GM10248 (cell line): ENCODE results near the gene SLC35D3.

Experiments used
- CTCF ChIA-PET: fragments of 300-600 bp; sonication (Branson Sonifier 250); formaldehyde crosslinking; extraction: SDS; loops from one replicate; lab custom pipeline; 2021; ENCODE audit warnings: antibody characterized with exemption; lab: Yijun Ruan, JAX
- POLR2A ChIA-PET: fragments of 350-650 bp; sonication (Branson Sonifier 250); formaldehyde crosslinking; extraction: SDS; loops from one replicate; lab custom pipeline; 2020; ENCODE audit warnings: antibody characterized with exemption; lab: Yijun Ruan, JAX
- DNase-seq: peaks from one replicate; pipeline ENCODE4 v3.0.0; 2012; ENCODE audit errors: extremely low spot score
- TF ChIP-seq, protein P1 (sequence below): IDR thresholded peaks from 2 replicates; pipeline ENCODE4 v1.5.1; 2012; ENCODE audit warnings: mild to moderate bottlenecking, low read depth; ENCODE audit errors: extremely low read depth, missing control alignments, control extremely low read depth

SLC35D3 gene

DNA sequence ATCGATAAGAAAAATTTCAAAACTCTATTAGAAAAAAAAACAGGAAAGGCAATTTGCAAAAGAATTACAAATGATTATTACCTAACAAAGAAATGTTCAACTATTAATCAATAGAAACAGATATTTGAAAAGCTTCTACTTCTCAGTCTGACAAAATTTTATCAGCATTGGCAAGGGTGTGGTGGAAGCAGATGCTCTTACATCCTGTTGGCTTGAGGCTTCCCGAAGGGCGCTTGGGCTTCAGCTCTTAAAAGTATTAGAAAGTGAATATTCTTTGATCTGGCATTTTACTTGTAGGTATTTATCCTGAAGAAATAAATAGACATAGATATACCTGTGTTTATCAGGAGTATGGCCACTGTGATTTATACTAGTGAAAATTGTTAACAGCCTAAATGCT is 38.7 kb downstream of the SLC35D3 start:
- no peak for DNase-seq
- POLR2A ChIA-PET: no interaction called here
- CTCF ChIA-PET: interaction anchor here (1.6 kb wide), 1 partner anchor 10 kb away, joined by 6 read pairs; no protein-coding TSS in a partner anchor
- TF ChIP-seq, protein P1, sequence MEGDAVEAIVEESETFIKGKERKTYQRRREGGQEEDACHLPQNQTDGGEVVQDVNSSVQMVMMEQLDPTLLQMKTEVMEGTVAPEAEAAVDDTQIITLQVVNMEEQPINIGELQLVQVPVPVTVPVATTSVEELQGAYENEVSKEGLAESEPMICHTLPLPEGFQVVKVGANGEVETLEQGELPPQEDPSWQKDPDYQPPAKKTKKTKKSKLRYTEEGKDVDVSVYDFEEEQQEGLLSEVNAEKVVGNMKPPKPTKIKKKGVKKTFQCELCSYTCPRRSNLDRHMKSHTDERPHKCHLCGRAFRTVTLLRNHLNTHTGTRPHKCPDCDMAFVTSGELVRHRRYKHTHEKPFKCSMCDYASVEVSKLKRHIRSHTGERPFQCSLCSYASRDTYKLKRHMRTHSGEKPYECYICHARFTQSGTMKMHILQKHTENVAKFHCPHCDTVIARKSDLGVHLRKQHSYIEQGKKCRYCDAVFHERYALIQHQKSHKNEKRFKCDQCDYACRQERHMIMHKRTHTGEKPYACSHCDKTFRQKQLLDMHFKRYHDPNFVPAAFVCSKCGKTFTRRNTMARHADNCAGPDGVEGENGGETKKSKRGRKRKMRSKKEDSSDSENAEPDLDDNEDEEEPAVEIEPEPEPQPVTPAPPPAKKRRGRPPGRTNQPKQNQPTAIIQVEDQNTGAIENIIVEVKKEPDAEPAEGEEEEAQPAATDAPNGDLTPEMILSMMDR: no peak

DNA sequence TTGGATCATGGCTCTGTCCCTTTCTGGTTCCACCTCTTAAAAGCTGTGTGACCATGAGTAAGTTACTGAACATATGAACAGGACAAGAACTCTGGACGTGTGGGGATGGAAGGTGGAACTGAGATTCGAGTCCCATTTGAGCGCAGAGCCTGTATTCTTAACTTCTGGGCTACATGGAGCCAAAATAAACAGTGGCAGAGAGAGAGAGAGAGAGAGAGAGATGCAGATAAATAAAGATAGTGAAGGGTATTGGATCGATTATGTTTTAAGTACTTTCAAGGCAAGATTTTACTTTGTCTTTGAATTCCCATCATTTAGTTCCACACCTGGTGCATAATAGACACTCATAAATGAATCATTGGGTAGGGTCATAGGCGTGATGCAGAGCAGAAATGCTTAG is 39.7 kb downstream of the SLC35D3 start:
- TF ChIP-seq, protein P1: no peak
- ChIA-PET POLR2A (no interaction called here), CTCF (no interaction called here)
- no peak for DNase-seq

DNA sequence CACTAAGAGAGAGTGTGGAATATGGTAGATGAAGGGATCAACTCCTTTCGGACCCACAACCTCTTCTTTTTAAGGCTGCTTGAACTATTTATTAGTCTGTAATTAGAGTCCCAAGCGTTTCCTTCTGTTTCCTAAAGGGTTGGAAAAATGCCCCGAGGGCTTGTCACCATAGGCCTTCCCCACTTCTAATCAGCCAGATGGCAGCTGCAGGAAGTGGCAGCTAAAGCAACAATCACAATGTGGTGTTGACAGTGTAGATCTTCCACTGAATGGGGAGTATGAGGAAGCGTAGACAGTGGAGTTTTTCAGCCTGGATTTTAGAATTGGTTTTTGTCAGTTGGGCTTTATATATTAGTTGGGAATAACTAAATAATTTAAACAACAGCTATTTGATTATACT is 40.6 kb downstream of the SLC35D3 start:
- CTCF ChIA-PET: interaction anchor here (1.1 to 1.2 kb wide), 2 partner anchors 9 to 11 kb away, joined by 3 to 4 read pairs; no protein-coding TSS in a partner anchor
- no peak for DNase-seq
- POLR2A ChIA-PET: no interaction called here
- TF ChIP-seq, protein P1: no peak

DNA sequence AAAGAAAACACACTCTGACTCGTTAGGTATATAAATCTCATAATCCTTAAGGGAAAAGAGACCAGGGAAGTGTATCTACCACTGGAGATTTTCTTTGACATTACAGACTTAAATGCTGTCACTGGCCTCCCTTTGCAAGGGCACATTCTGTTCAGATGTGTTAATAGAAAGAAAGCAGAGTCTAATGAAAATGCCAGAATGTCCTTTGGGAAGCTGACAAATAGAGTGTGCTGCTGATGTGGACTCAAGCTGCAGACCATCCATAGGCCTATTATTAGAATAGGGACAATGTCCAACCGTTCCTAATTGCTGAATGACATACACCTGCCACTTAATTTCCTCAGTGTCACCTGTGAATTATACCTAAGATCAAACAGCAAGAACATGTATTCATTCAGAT is 41.2 kb downstream of the SLC35D3 start:
- ChIA-PET CTCF (interaction anchor here (1.1 to 1.2 kb wide), 3 partner anchors 8 to 20 kb away, joined by 3 to 4 read pairs (median 3); no protein-coding TSS in a partner anchor), POLR2A (no interaction called here)
- no peak for DNase-seq
- TF ChIP-seq, protein P1: no peak

DNA sequence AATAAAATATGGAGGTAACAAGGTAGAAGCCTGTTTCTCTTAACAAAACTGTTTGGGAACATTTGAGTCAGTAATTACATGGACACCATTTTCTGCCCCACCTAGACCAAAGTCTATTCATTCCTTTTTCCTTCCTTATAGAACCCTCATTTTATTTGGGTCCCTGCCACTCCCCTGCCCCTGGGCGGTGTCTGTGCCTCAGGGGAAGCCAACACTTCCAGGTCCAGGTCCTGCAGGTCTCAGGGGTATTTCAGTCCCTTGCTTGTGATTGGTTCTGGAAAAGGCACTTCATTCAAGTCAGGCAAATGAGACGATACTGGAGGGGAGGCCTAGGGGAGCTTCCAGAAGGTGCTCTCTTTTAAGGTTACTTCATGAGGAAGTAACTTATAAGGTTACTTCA is 42.3 kb downstream of the SLC35D3 start:
- ChIA-PET CTCF (interaction anchor here (1.2 to 1.5 kb wide), 3 partner anchors 21 to 449 kb away, joined by 3 to 4 read pairs (median 3); no protein-coding TSS in a partner anchor), POLR2A (no interaction called here)
- no peak for DNase-seq
- TF ChIP-seq, protein P1: no peak

DNA sequence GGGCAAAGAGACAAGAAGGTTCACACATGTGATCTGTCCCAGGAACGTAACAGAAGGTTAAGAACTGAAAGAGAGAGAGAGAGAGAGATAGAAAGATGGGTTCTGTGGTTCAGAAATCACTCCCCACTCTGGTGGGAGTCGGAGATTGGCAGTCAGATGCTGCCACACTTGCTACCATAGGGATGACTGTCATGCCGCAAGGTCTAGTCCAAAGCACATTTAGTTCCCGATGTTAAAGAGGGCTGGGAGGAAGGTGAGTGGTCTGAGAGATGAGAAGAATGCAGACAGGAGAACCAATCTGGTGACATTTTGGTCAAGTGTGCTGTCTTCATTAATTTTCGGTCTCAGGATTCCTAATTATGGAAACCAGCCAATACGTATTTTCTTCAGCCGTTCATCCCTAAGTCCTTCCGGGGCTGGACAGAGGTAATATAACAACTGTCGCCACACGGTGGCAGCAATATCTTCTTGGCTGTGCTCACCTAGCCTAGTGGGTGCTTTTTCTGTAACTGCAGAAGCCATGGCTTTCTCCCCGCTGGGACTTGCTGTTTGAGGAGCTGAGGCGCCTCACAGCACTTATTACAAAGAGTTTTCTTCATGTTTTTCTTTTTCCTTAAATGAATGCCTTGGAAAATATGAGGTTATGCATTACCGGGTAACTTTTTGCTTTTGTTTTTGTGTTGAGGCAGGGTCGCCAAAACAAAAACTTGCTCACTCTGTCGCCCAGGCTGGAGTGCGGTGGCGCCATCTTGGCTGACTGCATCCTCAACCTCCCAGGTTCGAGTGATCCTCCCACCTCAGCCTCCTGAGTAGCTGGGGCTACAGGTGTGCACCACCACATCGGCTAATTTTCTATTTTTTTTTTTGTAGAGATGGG is 46.0 kb downstream of the SLC35D3 start:
- peak; percentile 83 for DNase-seq
- POLR2A ChIA-PET: no interaction called here
- CTCF ChIA-PET: interaction anchor here (0.6 to 1.9 kb wide), 12 partner anchors 9 to 674 kb away, joined by 3 to 6 read pairs (median 3); partner anchors contain the start of gene MAP3K5
- TF ChIP-seq, protein P1: peak; percentile 81
